Stimulated activated CD8-positive, alpha-beta memory T cell treated with anti-CD3 and anti-CD28 coated beads, Interleukin-12 subunit alpha, Interleukin-12 subunit beta, amount 100 ng/mL, for 4 hours (primary cell): Measurements from ENCODE around the gene BCAR3.
A peak's percentile ranks its signal among the peaks of the same experiment; 100 is the strongest.

ENCODE experiments used
- DNase-seq: peaks from one replicate; pipeline ENCODE4 v3.0.0-alpha.2; 2020; ENCODE audit warnings: low read depth

The BCAR3 gene

DNA sequence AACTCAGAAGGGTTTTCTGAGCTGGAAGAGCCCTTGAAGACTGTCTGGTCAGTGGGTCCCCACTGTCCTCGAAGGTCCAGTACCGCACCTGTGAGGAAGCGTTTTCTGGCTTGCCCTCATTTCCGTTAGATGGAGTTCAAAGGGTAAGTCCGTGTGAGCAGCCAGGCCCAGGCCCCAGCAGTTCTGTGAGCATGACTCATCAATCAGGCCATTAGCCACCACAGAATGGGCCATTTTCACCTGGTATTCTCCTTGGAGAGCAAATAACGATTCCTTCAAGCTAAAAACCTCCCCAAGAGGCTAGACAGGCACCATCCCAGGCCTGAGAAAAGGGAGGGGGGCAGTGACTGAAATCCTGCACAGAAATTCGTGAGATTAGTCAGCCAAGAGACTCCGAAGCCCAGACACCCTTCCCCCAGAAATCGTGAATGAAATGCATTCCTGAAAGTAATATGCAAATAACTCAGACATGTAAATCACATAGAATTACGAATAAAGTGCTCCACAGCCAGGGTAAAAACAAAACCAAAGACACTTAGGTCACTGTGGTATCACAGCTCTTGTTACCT, 66.0 kb downstream of the BCAR3 start:
- no peak for DNase-seq

DNA sequence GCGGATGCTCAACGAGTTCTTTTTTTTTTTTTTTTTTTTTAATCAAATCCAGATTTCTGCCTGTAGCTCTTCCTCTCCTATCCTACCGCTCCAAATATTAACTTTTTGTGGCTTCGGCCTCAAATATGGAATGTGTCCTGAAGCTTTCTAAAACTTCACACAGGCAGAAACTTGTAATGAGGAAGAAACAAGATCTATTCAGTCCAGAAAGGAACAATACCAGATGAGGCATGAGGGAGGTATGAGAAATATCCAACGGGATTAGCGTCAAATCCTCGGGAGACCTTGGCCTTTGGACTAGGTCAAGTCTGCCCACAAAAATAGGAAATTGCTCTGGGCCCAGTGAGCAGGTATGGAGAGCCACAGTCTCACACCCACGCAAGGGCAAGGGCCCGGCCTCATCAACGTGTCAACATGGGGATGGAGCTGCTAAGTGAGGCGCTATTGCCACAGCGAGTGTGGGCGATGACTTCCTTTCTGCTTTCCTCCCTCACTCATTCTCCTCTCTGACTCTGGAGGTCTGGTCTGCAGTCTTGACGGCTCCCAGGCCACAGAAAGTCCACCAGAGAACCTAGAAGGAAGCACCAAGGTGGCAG, 66.6 kb downstream of the BCAR3 start:
- peak; percentile 11 for DNase-seq

DNA sequence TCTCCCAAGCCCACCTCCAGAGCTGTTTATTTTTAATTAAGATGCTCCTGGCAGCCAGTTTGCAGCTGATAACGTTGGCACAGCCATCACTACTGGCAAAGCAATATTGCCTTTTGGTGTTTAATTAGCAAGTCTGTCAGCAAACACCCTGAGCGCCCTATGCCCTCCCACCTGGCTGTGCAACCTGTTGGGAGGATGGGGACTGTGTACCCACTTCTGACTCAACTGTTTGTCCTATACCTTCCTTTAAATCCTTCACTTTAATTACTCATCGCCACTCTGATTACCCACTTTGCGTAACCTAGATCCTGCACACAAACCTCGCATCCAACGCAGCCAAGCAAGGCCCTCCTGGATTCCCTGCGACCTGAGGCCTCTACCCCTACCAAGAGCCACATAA, 67.1 kb downstream of the BCAR3 start:
- no peak for DNase-seq

DNA sequence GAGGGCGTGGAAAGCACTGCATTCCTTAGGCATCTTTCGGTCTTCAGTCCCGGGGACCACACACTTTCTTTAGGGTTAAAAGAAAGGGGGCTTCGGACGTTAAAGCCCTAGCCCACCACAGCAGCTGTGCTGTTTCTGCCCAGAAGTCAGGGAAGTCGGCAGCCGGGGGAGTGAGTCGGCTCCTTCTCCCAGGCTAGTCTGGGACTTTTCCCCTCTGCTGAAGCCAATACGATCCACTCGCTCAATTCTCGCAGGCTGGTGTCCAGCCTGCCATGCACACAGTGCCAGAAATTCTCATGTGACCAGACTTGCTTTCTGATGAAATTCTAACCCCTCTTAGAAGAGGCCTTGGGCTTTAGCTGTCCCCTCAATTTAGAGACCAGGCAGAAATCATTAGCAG, 67.7 kb downstream of the BCAR3 start:
- no peak for DNase-seq

DNA sequence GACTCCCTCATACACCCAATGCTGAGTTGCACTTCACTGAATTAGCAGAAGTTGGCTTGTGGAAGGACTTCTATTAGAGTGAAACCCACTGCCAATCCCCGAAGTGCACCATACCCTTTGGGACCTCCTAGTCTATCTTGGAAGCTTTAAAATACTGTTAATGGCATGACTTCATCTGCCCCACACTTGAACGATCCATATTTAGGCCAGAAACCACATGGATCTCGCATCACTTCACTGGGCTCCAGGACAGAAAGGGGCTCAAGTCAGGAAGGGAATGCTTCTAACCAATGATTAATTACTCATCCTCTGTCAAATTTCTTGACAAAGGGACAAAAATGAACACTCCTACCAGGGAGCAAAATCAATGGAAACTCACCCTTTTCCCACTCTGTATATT, 69.1 kb downstream of the BCAR3 start:
- no peak for DNase-seq

DNA sequence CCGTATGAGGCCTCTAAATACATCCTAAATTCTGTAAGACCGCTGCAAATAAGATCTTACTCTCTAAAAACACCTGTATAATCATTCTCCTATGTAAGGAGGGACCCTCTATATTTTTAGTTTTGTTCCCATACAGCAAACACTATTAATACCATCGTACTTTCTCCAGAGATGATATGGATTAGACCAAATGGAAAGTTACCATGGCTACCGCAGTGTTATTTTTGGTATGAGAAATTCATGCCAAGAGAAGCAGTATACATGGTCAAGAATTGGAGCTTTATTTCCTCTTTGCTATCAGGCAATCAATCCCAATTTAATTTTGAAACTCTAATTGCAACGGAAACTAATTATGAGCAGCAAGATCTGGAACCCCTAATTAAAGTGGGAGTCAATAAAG, 70.0 kb downstream of the BCAR3 start:
- no peak for DNase-seq

DNA sequence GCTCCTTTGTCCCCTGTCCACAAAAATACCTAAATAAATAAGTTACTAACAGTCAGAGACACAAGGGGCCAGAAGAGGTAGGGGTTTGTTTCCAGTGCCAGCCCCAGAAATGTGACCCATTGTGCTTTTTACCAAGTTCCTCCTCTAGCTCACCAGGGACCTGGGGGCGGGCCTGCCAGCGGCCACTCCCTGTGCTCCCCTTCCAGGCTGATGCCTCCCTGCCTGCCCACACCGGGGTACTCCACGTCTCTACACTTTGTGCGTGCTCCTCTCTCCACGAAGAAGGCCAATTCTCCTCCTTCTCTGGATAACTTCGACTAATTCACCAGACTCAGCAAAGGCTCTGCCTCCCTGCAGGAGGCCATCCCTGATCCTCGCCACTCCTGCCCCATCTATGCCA, 72.1 kb downstream of the BCAR3 start:
- no peak for DNase-seq

DNA sequence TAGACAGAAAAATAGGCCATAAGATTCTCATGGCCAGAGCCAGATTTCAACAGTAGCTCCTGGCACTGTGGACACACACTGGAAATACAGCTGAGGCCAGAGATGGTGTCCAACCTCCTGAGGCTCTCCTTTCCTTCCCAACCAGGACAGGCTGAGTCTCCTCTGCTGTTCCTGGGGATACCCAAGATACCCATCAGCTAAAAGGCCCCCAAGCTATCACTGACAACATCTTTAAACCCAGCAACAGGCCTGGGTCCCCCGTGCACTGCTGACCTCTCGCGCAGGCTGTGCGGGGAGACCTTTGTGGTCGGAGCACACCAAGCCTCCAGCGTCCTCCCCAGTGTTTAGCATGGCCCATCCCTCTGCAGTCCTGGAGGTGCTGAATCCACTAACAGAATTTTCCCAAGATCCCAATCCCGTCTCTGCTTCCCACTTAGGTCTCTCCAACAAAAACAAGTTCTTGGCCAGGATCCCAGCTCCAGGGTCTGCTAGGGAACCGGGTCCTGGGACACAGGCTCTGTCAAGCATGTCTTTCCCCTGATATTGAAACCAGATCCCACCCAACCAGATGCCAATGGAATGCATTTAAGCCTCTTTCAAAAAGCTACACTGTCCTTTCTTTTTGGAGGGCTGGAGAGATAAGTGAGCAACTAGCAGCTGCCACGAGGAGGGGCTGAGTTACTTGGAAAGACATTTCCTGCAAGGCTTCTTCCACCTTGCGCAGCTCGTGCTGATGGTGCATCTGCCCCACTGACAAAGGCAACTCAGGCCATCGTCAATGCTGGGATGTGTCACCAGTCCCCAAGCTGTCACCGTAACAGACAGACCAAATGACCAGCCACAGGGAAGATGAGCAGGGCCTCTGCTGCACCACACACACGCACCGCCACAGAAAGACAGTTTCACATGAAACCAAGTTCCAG, 73.2 kb downstream of the BCAR3 start:
- DNase-seq, result no peak

DNA sequence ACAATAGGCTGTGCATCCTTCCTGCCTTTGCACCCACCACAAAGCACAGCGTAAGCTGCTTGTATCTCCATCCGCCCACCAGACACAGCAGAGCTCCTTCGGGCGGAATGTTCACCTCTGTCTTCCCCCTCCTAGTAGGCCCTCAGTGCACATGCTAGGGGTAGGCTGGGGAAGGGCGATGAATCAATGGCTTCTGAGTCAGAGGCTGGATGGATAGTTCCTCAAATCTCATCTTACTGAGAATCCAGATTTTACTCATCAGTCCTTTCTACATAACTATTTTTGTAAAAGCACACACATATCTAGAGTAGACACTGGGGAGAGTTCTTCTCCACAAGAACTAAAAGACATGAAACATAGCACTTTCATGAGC, 73.8 kb downstream of the BCAR3 start:
- no peak for DNase-seq

DNA sequence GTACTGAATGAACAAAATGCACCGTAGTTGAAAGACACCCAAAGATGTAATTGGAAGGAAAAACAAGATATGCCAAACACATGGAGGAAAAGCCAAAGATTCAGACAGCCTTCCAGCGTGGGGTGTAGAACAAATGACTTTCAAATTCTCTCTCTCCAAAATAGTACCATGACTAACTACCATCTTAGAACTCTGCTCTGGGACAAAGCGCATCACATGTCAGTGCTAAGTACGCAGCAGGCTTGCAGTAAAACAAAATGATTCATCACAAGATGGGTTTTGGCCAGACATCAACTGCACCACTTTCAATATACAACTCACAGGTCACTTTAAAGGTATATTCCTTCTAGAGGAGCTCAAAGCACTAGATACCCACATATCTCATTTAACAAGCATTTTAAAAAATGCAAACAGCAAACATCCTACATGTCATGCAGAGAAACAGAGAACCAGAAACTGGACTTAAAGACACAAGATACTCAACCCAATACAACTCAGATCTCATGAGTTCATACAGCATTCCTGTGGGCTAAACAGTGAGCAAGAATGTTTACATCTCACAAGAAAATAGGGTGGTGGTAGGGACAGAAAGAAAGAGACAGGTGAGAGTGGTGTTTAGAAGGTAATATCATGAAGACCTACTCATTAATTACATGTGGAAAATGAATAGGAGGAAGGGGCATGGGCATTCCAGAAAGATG, 75.7 kb downstream of the BCAR3 start:
- no peak for DNase-seq

DNA sequence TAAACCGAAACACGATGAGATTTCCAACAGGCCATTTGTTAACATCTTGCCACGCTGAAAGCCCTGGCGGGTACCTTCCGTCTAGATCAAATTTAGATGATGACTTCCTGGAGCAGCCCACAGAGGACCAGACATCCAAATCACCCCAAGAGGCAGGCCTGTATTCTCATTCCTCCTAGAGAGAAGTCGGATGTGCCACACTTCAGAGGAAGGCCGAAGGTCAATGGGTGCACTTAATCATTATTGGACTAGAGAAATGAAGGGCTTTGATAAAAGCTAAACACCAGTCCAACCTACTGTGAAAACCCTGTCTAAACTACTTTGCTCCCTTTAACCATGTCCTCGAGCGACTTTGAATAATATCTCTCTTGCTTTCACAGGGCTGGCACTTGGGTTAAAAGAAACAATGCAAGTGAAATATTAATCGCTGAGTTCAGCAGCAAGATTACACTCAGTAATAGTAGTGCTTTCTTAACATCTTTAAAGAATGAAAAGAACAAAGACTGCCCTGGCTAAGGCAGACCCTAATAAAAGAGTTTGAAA, 76.5 kb downstream of the BCAR3 start:
- DNase-seq, result no peak

DNA sequence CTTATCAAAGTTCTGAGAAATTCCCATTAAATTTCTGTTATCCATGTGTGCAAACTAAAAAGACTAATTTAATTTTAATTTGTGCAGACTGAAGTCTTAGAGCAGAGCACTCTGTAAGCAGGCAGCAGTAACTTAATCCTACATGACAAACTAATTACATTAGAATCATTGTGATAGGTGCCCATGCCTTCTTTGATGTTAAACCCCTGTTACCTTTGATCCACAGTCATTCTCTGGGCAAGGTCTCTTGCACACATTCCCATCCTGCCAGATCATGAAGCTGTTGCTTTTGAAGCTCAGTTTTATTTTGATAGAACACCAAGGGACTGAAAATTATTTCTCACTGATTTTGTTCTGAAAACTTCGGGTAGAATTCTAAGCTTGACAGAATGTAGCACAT, 77.2 kb downstream of the BCAR3 start:
- no peak for DNase-seq

DNA sequence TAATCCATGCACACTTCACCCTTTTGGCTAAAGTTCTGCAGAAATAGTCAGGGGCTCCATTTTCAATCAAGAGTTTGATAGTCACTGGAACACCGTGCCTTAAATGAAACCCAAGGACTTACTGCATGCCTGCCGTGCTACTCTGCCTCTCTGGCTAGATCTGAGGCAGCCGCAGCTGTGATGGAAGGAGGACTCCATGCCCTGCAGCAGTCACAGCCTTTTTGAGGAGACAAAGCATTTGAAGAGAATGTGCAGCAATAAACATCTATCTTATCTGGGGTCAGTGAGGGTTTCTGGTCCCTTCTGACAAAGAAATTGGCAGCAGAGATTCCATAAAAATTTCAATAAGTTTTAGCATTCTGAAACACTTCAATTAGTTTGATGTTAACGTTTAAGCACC, 78.0 kb downstream of the BCAR3 start:
- DNase-seq, result no peak

DNA sequence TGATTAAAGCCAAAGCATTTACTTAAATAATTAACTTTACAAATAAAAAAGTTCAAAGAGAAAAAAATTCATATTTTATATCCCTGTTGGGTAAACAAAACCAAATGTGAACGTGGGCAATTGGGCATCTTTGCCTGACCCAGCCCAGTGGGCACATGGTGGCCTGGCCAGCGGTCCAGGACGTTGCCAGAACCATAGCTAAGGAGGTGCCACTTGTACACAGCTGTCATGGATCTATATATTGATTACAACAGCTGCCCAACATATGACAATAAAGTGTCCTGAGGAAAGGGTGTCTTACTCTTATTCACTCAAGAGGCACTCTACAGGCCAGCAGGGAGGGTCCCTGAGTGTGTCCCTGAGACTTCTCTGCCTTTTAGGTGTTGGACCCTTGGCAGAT, 78.5 kb downstream of the BCAR3 start:
- DNase-seq, result no peak

DNA sequence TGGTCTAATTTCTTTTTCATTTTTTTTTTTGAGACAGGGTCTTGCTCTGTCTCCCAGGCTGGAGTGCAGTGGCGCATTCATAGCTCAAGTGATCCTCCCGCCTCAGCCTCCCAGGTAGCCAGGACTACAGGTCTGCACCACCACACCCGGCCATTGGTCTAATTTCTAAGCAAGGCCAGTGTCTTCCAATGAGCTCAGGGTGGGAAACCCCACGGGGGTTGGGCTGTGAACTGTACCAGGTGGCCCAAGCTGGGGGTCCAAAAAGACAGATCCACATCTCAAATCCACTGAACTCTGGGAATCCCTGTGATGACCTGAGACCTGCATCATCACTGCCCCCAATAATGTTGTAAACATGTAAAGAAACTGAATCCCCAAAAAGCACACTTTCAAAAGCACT, 79.5 kb downstream of the BCAR3 start:
- no peak for DNase-seq

DNA sequence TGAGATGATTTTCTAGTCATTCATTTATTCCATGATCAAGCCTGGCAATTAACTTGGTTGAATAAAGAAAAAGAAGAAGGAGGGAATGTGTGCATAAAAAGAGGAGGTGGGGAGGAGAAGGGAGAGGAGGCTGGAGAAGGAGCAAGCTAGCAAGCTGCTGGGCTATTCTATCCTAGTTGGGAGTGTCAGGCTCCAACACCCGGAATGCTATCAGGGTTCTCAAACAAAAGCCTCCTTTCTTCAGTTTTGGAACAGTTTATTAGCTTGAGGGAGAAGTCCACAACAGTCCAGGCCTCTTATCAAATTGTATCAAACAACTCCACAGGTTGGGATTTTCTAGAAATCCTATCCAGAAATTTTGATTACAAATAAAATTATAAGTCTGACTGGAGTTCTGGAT, 80.0 kb downstream of the BCAR3 start:
- DNase-seq, result no peak

DNA sequence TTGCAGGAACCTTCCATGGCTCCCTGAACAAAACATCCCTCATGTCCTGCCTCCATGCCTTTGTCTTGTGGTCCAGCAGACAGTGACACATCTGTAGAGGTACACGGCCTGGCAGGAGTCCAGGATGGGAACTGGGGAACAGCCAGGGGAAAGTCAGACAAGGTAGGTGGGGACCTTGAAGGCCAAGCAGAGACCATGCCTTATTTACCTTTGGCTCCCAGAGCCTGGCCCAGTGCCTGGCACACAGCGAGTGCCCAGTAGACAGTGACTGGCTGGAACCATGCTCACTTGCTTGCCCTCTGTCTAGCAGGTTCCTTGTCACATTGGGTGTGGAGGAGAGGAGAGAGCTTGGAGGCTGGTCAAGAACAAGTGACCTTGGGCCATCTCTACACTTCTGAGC, 81.0 kb downstream of the BCAR3 start:
- DNase-seq, result no peak

DNA sequence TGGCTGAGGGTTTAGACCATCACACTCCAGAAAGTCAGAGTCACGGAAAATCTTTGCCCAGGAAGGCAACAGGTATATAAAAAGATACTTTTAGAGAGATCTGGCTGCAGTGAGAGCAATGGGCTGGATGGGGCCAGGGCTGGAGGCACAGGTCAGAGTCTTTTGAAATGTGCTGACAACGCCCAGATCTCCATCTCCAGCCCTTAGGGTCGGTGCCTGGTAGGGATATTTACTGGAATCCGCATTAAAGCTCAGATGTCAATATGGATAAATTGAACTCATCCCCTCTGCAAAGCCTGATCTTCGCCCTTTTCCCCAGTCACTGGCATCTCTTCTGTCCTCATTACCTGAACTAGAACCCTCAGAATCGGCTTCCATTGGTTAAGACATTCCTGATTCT, 82.2 kb downstream of the BCAR3 start:
- no peak for DNase-seq

DNA sequence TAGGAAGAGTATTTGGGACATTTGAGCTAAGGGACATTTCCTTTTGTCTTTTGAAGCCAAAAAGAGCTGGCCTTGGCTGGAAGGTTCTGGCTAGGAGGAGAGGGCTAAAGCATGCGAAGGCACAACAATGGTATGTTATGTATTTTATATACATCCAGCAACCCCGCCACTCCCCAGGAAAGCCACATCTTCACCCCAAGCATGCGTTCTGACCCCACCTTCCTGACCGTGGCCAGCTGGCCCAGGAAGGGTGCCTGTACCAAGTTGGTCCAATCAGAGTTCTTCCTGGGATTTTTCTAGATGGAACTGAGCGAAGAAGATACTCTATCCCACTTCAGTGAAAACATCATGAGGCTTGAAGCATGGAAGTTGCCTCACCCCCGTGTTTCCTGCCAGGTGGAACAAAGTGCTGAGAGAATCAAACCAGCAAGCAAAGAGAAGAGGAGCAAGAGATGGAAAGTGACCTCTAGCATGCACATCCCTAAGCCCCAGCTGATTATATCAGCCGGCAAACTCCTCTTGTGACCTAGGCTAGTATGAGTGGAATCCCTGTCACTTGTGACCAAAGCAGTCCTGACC, 82.7 kb downstream of the BCAR3 start:
- no peak for DNase-seq

DNA sequence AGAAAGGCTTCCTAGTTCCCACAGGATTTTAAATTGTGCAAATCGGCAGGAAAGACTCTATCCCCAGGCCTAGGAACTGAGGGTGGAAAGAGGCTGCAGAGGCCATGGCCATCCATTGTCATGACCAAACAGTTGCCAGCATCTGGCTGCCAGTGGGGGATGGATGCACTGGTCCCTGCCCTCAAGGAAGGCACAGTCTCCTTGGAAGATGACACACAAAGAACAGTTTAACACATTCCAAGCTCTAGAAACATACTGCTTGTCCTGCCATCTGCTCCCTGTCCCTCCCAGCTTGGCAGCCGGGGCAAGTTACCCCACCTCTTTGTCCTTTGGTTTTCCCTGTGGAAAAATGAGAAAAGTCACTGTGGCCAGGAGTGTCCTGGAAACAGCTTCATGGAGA, 83.2 kb downstream of the BCAR3 start:
- DNase-seq, result no peak

DNA sequence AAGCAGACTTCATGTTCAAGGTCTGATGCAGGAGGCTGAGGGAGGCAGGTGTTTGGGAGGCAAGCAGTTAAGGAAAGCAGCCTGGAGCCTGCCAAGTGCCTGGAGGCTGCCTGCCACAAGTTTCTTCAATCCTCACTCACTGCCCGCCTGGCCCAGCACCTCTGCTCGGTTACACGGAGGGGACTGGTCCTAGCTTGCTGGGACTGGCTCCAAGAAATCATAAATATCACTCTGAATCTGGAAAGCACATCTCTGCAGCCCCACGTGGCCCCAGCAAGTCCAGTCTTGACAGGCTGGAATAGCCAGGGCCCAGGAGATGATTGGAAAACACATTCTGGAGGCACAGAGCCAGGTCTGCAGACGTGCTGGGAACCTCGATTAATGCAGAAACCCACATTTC, 83.9 kb downstream of the BCAR3 start:
- DNase-seq, result no peak
